Gastroesophageal sphincter (tissue), 4 donors: ENCODE data around the gene PALB2. TPM values are rescaled to one million over a fixed set of nuclear protein-coding genes. Genes with fewer than 3 reads are reported as not detected.

Experiments used
- ATAC-seq: fragments of 150-250 bp; one replicate; pipeline ENCODE4 v1.9.1; 2016; ENCODE audit warnings: mild to moderate bottlenecking, moderate library complexity
- H3K27ac ChIP-seq, 4 donors: fragments of 200-600 bp; sonication (generic) in 3 of 4; 1 replicate in 3 of 4; 2 replicates in 1 of 4; pipeline ENCODE4 v1.5.1; 2016 to 2019
- H3K27me3 ChIP-seq: fragments of 200-600 bp; sonication (generic); one replicate; pipeline ENCODE4 v1.5.1; 2019
- H3K36me3 ChIP-seq, 2 donors: fragments of 200-600 bp; sonication (generic); one replicate each; pipeline ENCODE4 v1.5.1; 2019; ENCODE audit warnings: control low read depth in 1 of 2
- H3K4me1 ChIP-seq, 3 donors: fragments of 200-600 bp; sonication (generic); 1 replicate in 2 of 3; 2 replicates in 1 of 3; pipeline ENCODE4 v1.5.1; 2016 to 2019; ENCODE audit warnings: control low read depth in 2 of 3
- H3K4me3 ChIP-seq, 2 donors: fragments of 200-600 bp; sonication (generic); one replicate each; pipeline ENCODE4 v1.5.1; 2019; ENCODE audit warnings: mild to moderate bottlenecking in 1 of 2, moderate library complexity in 1 of 2
- H3K9me3 ChIP-seq, 3 donors: fragments of 200-600 bp; sonication (generic); one replicate each; pipeline ENCODE4 v1.5.1; 2017 to 2019; ENCODE audit warnings: control low read depth in 2 of 3
- CTCF ChIP-seq, 4 experiments: fragments of 200-600 bp in 2 of 4; fragments of 450-650 bp in 2 of 4; sonication (generic) in 1 of 4; IDR thresholded peaks; one replicate each; pipeline ENCODE4 v1.5.1; 2017 to 2019; ENCODE audit warnings: antibody characterized with exemption in 4 of 4, mild to moderate bottlenecking in 2 of 4, moderate library complexity in 2 of 4
- EP300 ChIP-seq: sonication (generic); formaldehyde crosslinking; IDR thresholded peaks from one replicate; pipeline ENCODE4 v1.6.1; 2017; ENCODE audit warnings: antibody characterized with exemption, mild to moderate bottlenecking
- POLR2A ChIP-seq, 2 donors: fragments of 450-650 bp; IDR thresholded peaks; one replicate each; pipeline ENCODE4 v1.6.1; 2017; ENCODE audit warnings: antibody characterized with exemption in 2 of 2, mild to moderate bottlenecking in 2 of 2, moderate library complexity in 1 of 2
- POLR2AphosphoS5 ChIP-seq: sonication (generic); formaldehyde crosslinking; IDR thresholded peaks from one replicate; pipeline ENCODE4 v1.6.1; 2017; ENCODE audit warnings: antibody characterized with exemption
- WGBS, 2 donors: methylation state at CpG; one replicate each; pipeline ENCODE4 v1.1.5; 2018; ENCODE audit warnings: low coverage in 1 of 2; 5-methylcytosine and 5-hydroxymethylcytosine counted together
- total RNA-seq, 4 donors: library from RNA; depleted of rRNA; stranded (reverse); fragments of >200 nt; gene quantifications; one replicate each; pipeline ENCODE4 v1.1.0, GENCODE V29; 2016

PALB2 gene
- total RNA-seq, 4 donors from 2014 or later: 8.5 to 11.1 (median 9.7) TPM

DNA sequence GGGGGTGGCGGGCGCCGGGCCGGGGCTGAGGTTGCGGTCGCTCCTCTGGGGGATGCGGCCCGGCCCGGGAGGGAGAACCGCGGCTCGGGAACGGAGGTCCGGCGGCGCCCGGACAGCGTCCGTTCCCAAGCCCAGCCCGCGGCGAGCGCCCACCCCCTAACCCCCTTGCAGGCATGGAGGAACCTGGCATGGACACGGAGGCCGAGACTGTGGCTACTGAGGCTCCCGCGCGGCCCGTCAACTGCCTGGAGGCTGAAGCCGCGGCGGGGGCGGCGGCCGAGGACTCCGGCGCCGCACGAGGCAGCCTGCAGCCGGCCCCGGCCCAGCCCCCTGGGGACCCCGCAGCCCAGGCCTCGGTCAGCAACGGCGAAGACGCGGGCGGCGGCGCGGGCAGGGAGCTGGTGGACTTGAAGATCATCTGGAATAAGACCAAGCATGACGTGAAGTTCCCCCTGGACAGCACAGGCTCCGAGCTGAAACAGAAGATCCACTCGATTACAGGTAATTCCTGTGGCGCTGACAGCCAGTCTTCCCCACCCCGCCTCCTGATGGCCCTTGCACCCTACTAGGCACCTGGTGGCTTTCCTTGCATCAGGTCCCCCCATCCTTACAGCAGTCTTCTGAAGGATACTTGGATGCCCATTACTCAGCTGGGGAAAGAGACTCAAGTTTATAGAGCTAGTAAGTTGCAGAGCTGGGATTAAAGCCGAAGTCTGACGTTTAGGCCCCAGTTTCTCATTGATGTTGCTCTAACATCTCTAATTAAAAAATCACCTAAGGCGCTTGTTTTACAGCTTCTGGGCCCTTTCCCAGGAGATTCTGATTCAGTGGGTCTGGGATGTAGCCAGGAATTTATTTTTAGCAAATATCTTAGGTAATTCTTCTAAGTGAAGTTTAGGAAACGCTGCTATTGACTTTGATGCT lies 83.1 kb downstream of the PALB2 start:
- Histone ChIP-seq H3K4me3 (peak overlapping the region; percentile 91 to 99), H3K4me1 (peaks cover 6 to 45% (median 16%) of the 10 kb centered on the region in 3 donors), H3K9me3 (no peaks in the 10 kb centered on the region), H3K27ac (peak overlapping the region; percentile 81 to 96 (median 92)), H3K27me3 (no peaks in the 10 kb centered on the region), H3K36me3 (peaks cover 0 to 41% of the 10 kb centered on the region in 2 donors)
- TF ChIP-seq POLR2AphosphoS5: peak; percentile 22
- peak in 1 of 2 donors; percentile 11 for TF ChIP-seq POLR2A (IDR thresholded peaks at IDR 0.05)
- TF ChIP-seq EP300: no peak
- WGBS, 2 donors: 3 to 5% methylated on average over 4 to 9 of the region's 60 CpGs
- peak; percentile 6 for ATAC-seq

GRCh38 chr16:23556881-23557778 lies 84.0 kb downstream of the PALB2 start, which contains the start of the genes EARS2 and UBFD1:
Gene EARS2 (minus strand): TSS chr16:23557350. CDS start chr16:23557343, 7 bp downstream.
Gene UBFD1 (plus strand): TSS chr16:23557727. CDS start chr16:23557743, 16 bp downstream.
- TF ChIP-seq CTCF (IDR thresholded peaks at IDR 0.05) (peak in 3 of 4 experiments; percentile 93 to 99 (median 95)), POLR2AphosphoS5 (peak; percentile 70), EP300 (no peak), POLR2A (IDR thresholded peaks at IDR 0.05) (peak; percentile 22 to 38)
- Histone ChIP-seq H3K9me3 (no peaks in the 10 kb centered on the region), H3K4me3 (peak within 1 kb of the TSS; percentile 91 to 99), H3K27ac (peak within 1 kb of the TSS; percentile 81 to 96 (median 92)), H3K27me3 (no peaks in the 10 kb centered on the region), H3K36me3 (peaks cover 0 to 41% of the 10 kb centered on the region in 2 donors), H3K4me1 (peaks cover 6 to 45% (median 16%) of the 10 kb centered on the region in 3 donors)
- ATAC-seq: peak; percentile 97
- WGBS, 2 donors: 7 to 30% methylated on average over 2 to 14 of the region's 65 CpGs

GRCh38 chr16:23554536-23554935 lies 86.6 kb downstream of the PALB2 start:
- H3K4me3 ChIP-seq: no peak overlapping the region
- H3K9me3 ChIP-seq: no peaks in the 10 kb centered on the region
- no peaks in the 10 kb centered on the region for H3K27me3 ChIP-seq
- H3K27ac ChIP-seq: no peak overlapping the region
- peaks cover 0 to 42% of the 10 kb centered on the region in 2 donors for H3K36me3 ChIP-seq
- ATAC-seq: no peak
- 80 to 100% methylated on average over 1 to 2 of the region's 3 CpGs for WGBS, 2 donors
- H3K4me1 ChIP-seq: peaks cover 6 to 27% (median 16%) of the 10 kb centered on the region in 3 donors
- no peak for TF ChIP-seq POLR2A (IDR thresholded peaks at IDR 0.05)
- TF ChIP-seq EP300: no peak

Other genes with a start within 250 kb of the PALB2 start
- gene COG7, start 188.1 kb downstream of the PALB2 start, total RNA-seq: 10 to 100 TPM in 3 of 4 donors, 1 to 10 TPM in 1; 6.9 to 18.6 (median 16.0) TPM
- 10 to 100 TPM; 36.5 to 50.5 (median 41.5) TPM for gene GGA2, start 130.8 kb downstream of the PALB2 start, total RNA-seq
- gene EARS2, start 84.0 kb downstream of the PALB2 start, total RNA-seq: 10 to 100 TPM in 3 of 4 donors, 1 to 10 TPM in 1; 9.5 to 28.5 (median 18.8) TPM
- gene UBFD1, start 83.6 kb downstream of the PALB2 start, total RNA-seq: 10 to 100 TPM; 54.5 to 81.3 (median 66.2) TPM
- 100 to 1,000 TPM in 2 of 4 donors, 10 to 100 TPM in 2; 75.2 to 106 (median 92.4) TPM for gene NDUFAB1, start 45.0 kb downstream of the PALB2 start, total RNA-seq
- gene DCTN5, start 156 bp upstream of the PALB2 start, total RNA-seq: 10 to 100 TPM; 39.4 to 76.1 (median 57.6) TPM
- 1 to 10 TPM in 3 of 4 donors, under 1 TPM in 1; 0.94 to 3.3 (median 1.3) TPM for gene PLK1, start 37.6 kb upstream of the PALB2 start, total RNA-seq
- gene ERN2, start 71.9 kb upstream of the PALB2 start, total RNA-seq: 1 to 10 TPM in 1 of 4 donors, not detected in 3; 2.3 TPM
- not detected for gene CHP2, start 113.7 kb upstream of the PALB2 start, total RNA-seq
- 10 to 100 TPM; 10.7 to 23.9 (median 18.2) TPM for gene PRKCB, start 194.7 kb upstream of the PALB2 start, total RNA-seq